IMR-90 (cell line): ENCODE data around the gene IL1RAPL1.

Experiments used
- ELK1 ChIP-seq: fragments of 150-350 bp; IDR thresholded peaks from 2 replicates; pipeline ENCODE4 v1.6.1; 2016; ENCODE audit warnings: low read depth, mild to moderate bottlenecking, low read length, moderate library complexity, borderline replicate concordance
- POLR2A ChIP-seq: IDR thresholded peaks from 2 replicates; pipeline ENCODE4 v1.6.1; 2012; ENCODE audit warnings: mild to moderate bottlenecking, low read depth, low read length
- RAD21 ChIP-seq: IDR thresholded peaks from 2 replicates; pipeline ENCODE4 v1.6.1; 2012; ENCODE audit warnings: low read length, improper control_type of control experiment
- RFX5 ChIP-seq: IDR thresholded peaks from 2 replicates; pipeline ENCODE4 v1.8.0; 2012; ENCODE audit warnings: low read depth, mild to moderate bottlenecking, low read length, moderate library complexity
- SMC3 ChIP-seq: fragments of 150-350 bp; IDR thresholded peaks from 2 replicates; pipeline ENCODE4 v1.6.1; 2016; ENCODE audit warnings: low read depth, mild to moderate bottlenecking, antibody characterized with exemption, low read length, moderate library complexity
- USF2 ChIP-seq: fragments of 150-350 bp; IDR thresholded peaks from 2 replicates; pipeline ENCODE4 v1.6.1; 2017; ENCODE audit warnings: mild to moderate bottlenecking, antibody characterized with exemption, low read length, low read depth
- TF ChIP-seq, protein P1 (sequence below): conservative IDR thresholded peaks from 2 replicates; pipeline ENCODE4 v1.5.1; 2012; ENCODE audit warnings: mild to moderate bottlenecking, low read depth, low read length, improper control_type of control experiment

- TF ChIP-seq, protein P1, sequence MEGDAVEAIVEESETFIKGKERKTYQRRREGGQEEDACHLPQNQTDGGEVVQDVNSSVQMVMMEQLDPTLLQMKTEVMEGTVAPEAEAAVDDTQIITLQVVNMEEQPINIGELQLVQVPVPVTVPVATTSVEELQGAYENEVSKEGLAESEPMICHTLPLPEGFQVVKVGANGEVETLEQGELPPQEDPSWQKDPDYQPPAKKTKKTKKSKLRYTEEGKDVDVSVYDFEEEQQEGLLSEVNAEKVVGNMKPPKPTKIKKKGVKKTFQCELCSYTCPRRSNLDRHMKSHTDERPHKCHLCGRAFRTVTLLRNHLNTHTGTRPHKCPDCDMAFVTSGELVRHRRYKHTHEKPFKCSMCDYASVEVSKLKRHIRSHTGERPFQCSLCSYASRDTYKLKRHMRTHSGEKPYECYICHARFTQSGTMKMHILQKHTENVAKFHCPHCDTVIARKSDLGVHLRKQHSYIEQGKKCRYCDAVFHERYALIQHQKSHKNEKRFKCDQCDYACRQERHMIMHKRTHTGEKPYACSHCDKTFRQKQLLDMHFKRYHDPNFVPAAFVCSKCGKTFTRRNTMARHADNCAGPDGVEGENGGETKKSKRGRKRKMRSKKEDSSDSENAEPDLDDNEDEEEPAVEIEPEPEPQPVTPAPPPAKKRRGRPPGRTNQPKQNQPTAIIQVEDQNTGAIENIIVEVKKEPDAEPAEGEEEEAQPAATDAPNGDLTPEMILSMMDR: no peak
- TF ChIP-seq ELK1 (no peak), SMC3 (no peak), RFX5 (no peak), USF2 (no peak), RAD21 (no peak), POLR2A (no peak)
Observed at GRCh38 chrX:28706964-28707363, 119.7 kb downstream of the IL1RAPL1 start.
